Fibroblast of pulmonary artery (primary cell): ENCODE results near the gene PLEKHG5.

Experiments
- DNase-seq: peaks from one replicate; pipeline ENCODE4 v3.0.0-alpha.2; 2010; ENCODE audit warnings: low read depth
- H3K4me3 ChIP-seq: replicated peaks from 2 replicates; pipeline ENCODE4 v1.5.1; 2011; ENCODE audit warnings: low read depth, mild to moderate bottlenecking, control low read depth, low read length, moderate library complexity
- CTCF ChIP-seq: IDR thresholded peaks from 2 replicates; pipeline ENCODE4 v1.5.1; 2011; ENCODE audit warnings: mild to moderate bottlenecking, control low read depth, low read length, inconsistent platforms; ENCODE audit errors: missing control alignments

PLEKHG5 gene

GRCh38 chr1:6473974-6474814 is 17.3 kb downstream of the PLEKHG5 start:
- H3K4me3 ChIP-seq, result no peak overlapping the region
- TF ChIP-seq CTCF, result no peak
- DNase-seq, result no peak

- TF ChIP-seq CTCF, result no peak
- H3K4me3 ChIP-seq, result no peak overlapping the region
- DNase-seq, result no peak
Observed at GRCh38 chr1:6473156-6473555, 18.3 kb downstream of the PLEKHG5 start.

GRCh38 chr1:6472391-6472790 is 19.1 kb downstream of the PLEKHG5 start:
- TF ChIP-seq CTCF, result peak; percentile 36
- H3K4me3 ChIP-seq, result no peak overlapping the region
- no peak for DNase-seq

- no peak for DNase-seq
- no peak overlapping the region for H3K4me3 ChIP-seq
- no peak for TF ChIP-seq CTCF
Observed at GRCh38 chr1:6471970-6472368, 19.5 kb downstream of the PLEKHG5 start.

GRCh38 chr1:6471086-6471969 is 20.1 kb downstream of the PLEKHG5 start:
- no peak for TF ChIP-seq CTCF
- DNase-seq, result no peak
- no peak overlapping the region for H3K4me3 ChIP-seq

GRCh38 chr1:6470132-6471085 is 21.1 kb downstream of the PLEKHG5 start:
- H3K4me3 ChIP-seq, result no peak overlapping the region
- DNase-seq, result no peak
- TF ChIP-seq CTCF, result no peak
